Fibroblast of lung (primary cell): ENCODE measurements around the gene AIMP1. TPM values are rescaled to one million over a fixed set of nuclear protein-coding genes. Genes with fewer than 3 reads are reported as not detected.

Source experiments
- DNase-seq, 2 donors: peaks; one replicate each; pipeline versions ENCODE4 v3.0.0 to v3.0.0-alpha.2; 2010; ENCODE audit warnings: low read depth in 2 of 2
- H2AFZ ChIP-seq: 2 replicates; pipeline ENCODE4 v1.5.1; 2012; ENCODE audit warnings: low read length, control low read depth, inconsistent platforms
- H3K27ac ChIP-seq: 2 replicates; pipeline ENCODE4 v1.5.1; 2011; ENCODE audit warnings: low read length, control low read depth; ENCODE audit not compliant: insufficient read depth
- H3K27me3 ChIP-seq: 2 replicates; pipeline ENCODE4 v1.5.1; 2011; ENCODE audit warnings: mild to moderate bottlenecking, low read length; ENCODE audit not compliant: control insufficient read depth, insufficient read depth
- H3K36me3 ChIP-seq: 2 replicates; pipeline ENCODE4 v1.5.1; 2011; ENCODE audit warnings: low read length; ENCODE audit not compliant: control insufficient read depth, insufficient read depth
- H3K4me1 ChIP-seq: 2 replicates; pipeline ENCODE4 v1.5.1; 2011; ENCODE audit warnings: low read length; ENCODE audit not compliant: control insufficient read depth, insufficient read depth; ENCODE audit errors: extremely low read depth
- H3K4me2 ChIP-seq: 2 replicates; pipeline ENCODE4 v1.5.1; 2011; ENCODE audit warnings: low read length, control low read depth; ENCODE audit not compliant: insufficient read depth; ENCODE audit errors: extremely low read depth
- H3K4me3 ChIP-seq, 4 experiments: fragments of 200-600 bp in 1 of 4; sonication (generic) in 1 of 4; replicated peaks in 1 of 4; 2 replicates each; pipeline ENCODE4 v1.5.1; 2011 to 2016; ENCODE audit warnings: low read length in 4 of 4, low read depth in 3 of 4, mild to moderate bottlenecking in 3 of 4, control low read depth in 2 of 4, inconsistent platforms in 1 of 4, mixed read lengths in 1 of 4; ENCODE audit not compliant: insufficient read depth in 1 of 4; ENCODE audit errors: control extremely low read depth in 1 of 4
- H3K79me2 ChIP-seq: 2 replicates; pipeline ENCODE4 v1.5.1; 2012; ENCODE audit warnings: mild to moderate bottlenecking, low read length, inconsistent platforms; ENCODE audit not compliant: control insufficient read depth, insufficient read depth
- H3K9ac ChIP-seq: 2 replicates; pipeline ENCODE4 v1.5.1; 2011; ENCODE audit warnings: mild to moderate bottlenecking, low read length, control low read depth; ENCODE audit not compliant: insufficient read depth
- H3K9me3 ChIP-seq: 2 replicates; pipeline ENCODE4 v1.5.1; 2012; ENCODE audit warnings: low read depth, low read length; ENCODE audit not compliant: control insufficient read depth, insufficient read depth
- H4K20me1 ChIP-seq: 2 replicates; pipeline ENCODE4 v1.5.1; 2011; ENCODE audit warnings: low read length; ENCODE audit not compliant: control insufficient read depth, insufficient read depth; ENCODE audit errors: extremely low read depth
- CTCF ChIP-seq, 2 donors: IDR thresholded peaks in 1 of 2; conservative IDR thresholded peaks in 1 of 2; 1 replicate in 1 of 2; 2 replicates in 1 of 2; pipeline ENCODE4 v1.5.1; 2011 to 2012; ENCODE audit warnings: low read length in 2 of 2, control low read depth in 1 of 2, inconsistent platforms in 1 of 2, low read depth in 1 of 2, mild to moderate bottlenecking in 1 of 2
- EZH2 ChIP-seq: IDR thresholded peaks from 2 replicates; pipeline ENCODE4 v1.5.1; 2012; ENCODE audit warnings: low read length, control low read depth, mild to moderate bottlenecking; ENCODE audit errors: missing control alignments
- polyA plus RNA-seq, 2 donors: library from polyadenylated mRNA; depleted of rRNA in 1 of 2; stranded (reverse) in 1 of 2; unstranded in 1 of 2; fragments of >200 nt; gene quantifications; 2 replicates each; pipeline ENCODE4 v1.2.1, GENCODE V29; 2011 to 2012; ENCODE audit warnings: missing spikeins in 1 of 2
- total RNA-seq: library from RNA; depleted of rRNA; stranded (reverse); fragments of >200 nt; gene quantifications from 2 replicates; pipeline ENCODE4 v1.2.1, GENCODE V29; 2014

The AIMP1 gene
- total and polyA plus RNA-seq, 2 donors (not counting 1 experiment from before 2014, with no cell fraction given), result 28.2 to 48.4 TPM

DNA sequence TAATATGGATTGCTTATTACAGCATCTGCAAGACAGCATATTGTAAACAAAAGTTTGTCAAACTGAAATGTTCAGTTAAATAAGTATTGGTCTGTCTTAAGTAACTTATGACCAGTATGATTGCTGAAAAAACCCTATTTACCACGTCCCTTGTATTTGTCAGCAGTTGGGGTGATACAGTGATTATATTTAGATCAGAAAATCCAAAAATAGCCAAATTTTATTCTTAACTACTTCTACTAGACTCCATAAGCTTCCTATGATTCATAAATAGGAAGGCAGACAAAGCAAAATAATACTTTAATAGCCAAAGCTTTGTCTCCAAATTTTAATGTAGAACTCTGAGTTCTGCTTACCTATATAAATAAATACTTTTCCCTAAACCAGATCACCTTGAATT lies 45.6 kb upstream of the AIMP1 start:
- H4K20me1 ChIP-seq, result no peaks in the 10 kb centered on the region
- no peak overlapping the region for H3K27ac ChIP-seq
- no peak for TF ChIP-seq EZH2
- TF ChIP-seq CTCF (conservative IDR thresholded peaks at IDR 0.05 in 1 of 2, IDR thresholded peaks at IDR 0.05 in 1 of 2; ENCODE audit: low read depth in 1 of 2, low read length in 2 of 2), result no peak
- no peaks in the 10 kb centered on the region for H3K79me2 ChIP-seq
- no peaks in the 10 kb centered on the region for H3K27me3 ChIP-seq
- H3K4me3 ChIP-seq, result no peak overlapping the region
- no peak for DNase-seq
- H3K36me3 ChIP-seq, result no peaks in the 10 kb centered on the region
- no peak overlapping the region for H3K4me2 ChIP-seq
- no peak overlapping the region for H3K9ac ChIP-seq
- H3K9me3 ChIP-seq, result no peaks in the 10 kb centered on the region
- no peak overlapping the region for H2AFZ ChIP-seq
- no peaks in the 10 kb centered on the region for H3K4me1 ChIP-seq

DNA sequence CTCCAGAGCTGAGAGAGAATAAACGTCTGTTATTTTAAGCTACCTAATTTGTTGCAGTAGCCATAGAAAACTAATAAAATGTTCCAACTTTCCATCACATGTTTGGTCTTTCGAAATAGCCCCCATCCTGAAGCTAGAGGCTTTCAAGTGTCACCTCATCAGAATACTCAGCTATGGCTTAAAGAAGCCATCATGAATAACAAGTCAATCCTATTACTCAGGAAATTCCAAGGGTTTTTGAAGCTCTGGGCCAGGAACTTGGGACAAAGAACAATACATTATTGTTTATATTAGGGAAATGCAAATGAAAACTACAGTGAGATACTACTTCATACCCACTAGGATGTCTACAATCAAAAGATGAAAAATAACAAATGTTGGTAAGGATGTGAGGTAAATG lies 42.5 kb upstream of the AIMP1 start:
- peak; percentile 31 to 59 for DNase-seq
- Histone ChIP-seq H3K27ac (no peak overlapping the region), H3K4me2 (no peak overlapping the region)

DNA sequence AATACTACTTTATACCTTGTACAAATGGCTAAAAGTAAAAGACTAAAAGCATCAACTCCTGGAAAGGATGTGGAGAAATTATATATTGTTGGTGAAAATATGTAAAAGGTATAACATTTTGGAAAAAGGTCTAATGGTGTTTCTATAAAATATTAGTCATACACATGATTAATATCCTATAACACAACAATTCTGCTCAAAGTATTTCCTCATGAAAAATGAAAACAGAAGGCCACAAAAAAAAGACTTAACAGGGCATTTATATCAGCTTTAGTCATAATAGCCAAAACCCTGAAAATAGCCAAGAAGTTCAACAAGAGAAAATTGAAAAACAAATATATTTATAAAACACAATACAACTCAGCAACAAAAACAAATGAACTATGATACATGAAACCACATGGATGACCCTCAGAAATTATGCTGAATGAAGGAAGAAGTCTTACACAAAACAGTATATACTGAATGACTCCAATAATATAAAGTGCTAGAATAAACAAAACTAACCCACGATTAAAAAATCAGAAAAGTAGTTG lies 39.1 kb upstream of the AIMP1 start:
- TF ChIP-seq EZH2 (no peak), CTCF (conservative IDR thresholded peaks at IDR 0.05 in 1 of 2, IDR thresholded peaks at IDR 0.05 in 1 of 2; ENCODE audit: low read depth in 1 of 2, low read length in 2 of 2) (no peak)

More for the DNA sequence above, 42.5 kb upstream of the AIMP1 start:
- H3K36me3 ChIP-seq, result no peaks in the 10 kb centered on the region
- H3K79me2 ChIP-seq, result no peaks in the 10 kb centered on the region
- H3K27me3 ChIP-seq, result no peaks in the 10 kb centered on the region
- no peak overlapping the region for H3K4me3 ChIP-seq
- no peak overlapping the region for H3K9ac ChIP-seq
- H2AFZ ChIP-seq, result no peak overlapping the region
- TF ChIP-seq EZH2 (no peak), CTCF (conservative IDR thresholded peaks at IDR 0.05 in 1 of 2, IDR thresholded peaks at IDR 0.05 in 1 of 2; ENCODE audit: low read depth in 1 of 2, low read length in 2 of 2) (no peak)
- no peaks in the 10 kb centered on the region for H3K4me1 ChIP-seq
- no peaks in the 10 kb centered on the region for H3K9me3 ChIP-seq
- H4K20me1 ChIP-seq, result no peaks in the 10 kb centered on the region

More for the DNA sequence above, 39.1 kb upstream of the AIMP1 start:
- no peaks in the 10 kb centered on the region for H3K9me3 ChIP-seq
- DNase-seq, result peak in 1 of 2 donors; percentile 7
- H3K4me2 ChIP-seq, result no peak overlapping the region
- H2AFZ ChIP-seq, result no peak overlapping the region
- no peaks in the 10 kb centered on the region for H4K20me1 ChIP-seq
- no peak overlapping the region for H3K9ac ChIP-seq
- H3K4me3 ChIP-seq, result no peak overlapping the region
- no peaks in the 10 kb centered on the region for H3K36me3 ChIP-seq
- H3K4me1 ChIP-seq, result no peaks in the 10 kb centered on the region
- H3K27me3 ChIP-seq, result no peaks in the 10 kb centered on the region
- H3K79me2 ChIP-seq, result no peaks in the 10 kb centered on the region
- H3K27ac ChIP-seq, result no peak overlapping the region
